HG03095 (cell line): ENCODE measurements around the gene CGNL1.

Experiments
- ATAC-seq: cut with Tn5 transposase; IDR thresholded peaks from one replicate; pipeline ENCODE4 v1.9.1; 2021; ENCODE audit warnings: moderate library complexity; ENCODE audit not compliant: unreplicated experiment

CGNL1 gene

DNA sequence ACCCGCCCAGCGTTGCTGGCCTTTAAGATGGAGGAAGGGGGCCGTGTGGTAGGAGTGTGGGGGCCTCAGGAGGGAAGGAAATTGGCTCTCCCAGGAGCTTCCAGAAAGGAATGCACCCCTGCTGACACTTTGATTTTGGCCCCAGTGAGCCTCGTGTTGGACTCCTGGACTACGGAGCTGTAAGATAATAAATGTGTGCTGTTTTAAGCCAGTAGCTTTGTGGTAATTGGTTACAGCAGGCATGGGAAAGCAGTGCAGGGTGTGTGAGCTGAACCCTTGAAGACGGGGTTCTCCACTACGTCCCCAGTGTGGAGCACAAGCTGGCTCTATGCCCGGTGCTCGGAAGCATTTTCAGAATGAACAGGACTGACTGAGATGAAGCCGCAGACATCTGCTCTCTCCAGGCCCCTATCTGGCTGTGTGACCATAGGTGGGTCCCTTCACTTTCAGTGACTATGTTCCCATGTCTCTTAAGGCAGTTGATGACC lies 22.9 kb upstream of the CGNL1 start:
- ATAC-seq, result no peak

DNA sequence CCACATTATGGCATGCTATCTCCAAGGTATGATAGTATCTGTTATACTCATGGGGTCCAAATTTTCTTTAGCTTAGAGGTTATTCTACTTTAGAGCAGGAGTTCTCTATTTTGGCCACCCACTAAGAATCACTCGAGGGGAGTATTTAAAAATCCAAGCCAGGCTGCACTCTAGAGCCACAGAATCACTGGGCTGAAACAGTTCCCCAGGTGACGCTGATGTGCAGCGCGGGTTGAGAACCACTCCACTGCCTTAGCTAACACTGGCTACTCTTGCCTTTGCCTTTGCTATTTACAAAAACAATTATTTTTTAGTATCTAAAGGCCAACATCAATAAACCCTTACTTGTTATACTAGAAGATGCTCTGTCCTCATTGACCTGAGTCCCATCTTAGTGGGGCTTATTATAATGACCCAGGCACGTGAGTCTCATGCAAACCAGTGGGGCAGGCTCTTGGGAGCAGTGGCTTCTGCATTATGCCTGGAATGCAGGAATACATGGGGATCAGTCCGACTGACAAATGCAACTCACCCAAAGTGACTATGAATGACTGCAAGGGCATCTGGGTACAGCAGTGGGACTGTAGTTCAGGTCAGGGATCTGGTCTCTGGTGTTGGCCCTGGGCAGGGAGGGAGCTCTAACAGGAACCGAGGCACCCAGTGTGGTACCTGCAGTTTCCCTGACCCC lies 21.7 kb upstream of the CGNL1 start:
- no peak for ATAC-seq

DNA sequence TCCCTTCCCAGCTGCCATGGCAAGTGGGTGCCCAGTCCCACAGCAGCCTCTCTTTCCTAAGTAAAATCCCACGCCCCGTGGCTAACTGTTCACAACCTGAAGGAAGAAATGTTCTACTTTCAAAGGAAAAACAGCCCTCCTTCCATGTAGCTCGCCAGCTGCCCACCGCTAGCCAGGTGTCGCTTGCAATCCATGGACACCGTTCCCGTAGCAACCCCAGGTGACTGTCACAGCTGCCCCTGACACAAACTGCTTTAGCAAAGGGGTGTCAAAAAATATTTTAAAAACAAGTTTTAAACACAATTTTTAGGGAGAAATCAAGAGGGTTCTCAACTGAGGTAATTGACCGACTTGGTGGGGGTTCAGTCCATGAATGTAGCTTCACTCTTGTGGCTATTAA lies 21.0 kb upstream of the CGNL1 start:
- ATAC-seq, result no peak

DNA sequence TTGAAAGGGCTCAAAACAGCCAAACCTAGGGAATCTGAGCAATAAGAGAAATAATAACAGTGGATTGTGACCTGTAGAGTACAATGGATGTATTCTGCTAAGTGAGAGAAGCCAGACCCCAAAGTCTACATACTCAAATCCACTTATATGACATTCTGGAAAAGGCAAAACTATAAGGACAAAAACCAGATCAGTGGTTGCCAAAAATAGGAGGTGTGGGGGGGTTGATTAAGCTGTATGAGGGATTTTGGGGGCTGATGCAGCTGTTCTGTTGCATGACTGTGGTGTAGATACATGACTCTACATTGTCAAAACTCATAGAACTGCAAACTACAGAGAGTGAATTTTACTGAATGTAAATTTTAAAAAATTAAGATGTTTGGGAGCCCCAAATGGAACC lies 20.1 kb upstream of the CGNL1 start:
- ATAC-seq, result no peak

DNA sequence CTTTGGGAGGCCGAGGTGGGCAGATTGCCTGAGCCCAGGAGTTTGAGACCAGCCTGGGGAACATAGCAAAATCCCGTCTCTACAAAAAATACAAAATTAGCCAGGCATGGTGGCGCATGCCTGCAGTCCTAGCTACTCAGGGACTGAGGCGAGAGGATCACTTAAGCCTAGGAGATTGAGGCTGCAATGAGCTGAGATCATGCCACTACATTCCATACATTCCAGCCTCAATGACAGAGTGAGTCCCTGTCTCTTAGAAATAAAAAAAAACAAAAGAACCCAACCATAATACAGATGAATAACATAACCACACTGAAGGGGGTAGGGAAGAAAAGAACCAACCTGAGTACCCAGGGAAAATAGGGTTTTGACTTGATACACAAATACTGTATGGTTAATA lies 19.7 kb upstream of the CGNL1 start:
- no peak for ATAC-seq

DNA sequence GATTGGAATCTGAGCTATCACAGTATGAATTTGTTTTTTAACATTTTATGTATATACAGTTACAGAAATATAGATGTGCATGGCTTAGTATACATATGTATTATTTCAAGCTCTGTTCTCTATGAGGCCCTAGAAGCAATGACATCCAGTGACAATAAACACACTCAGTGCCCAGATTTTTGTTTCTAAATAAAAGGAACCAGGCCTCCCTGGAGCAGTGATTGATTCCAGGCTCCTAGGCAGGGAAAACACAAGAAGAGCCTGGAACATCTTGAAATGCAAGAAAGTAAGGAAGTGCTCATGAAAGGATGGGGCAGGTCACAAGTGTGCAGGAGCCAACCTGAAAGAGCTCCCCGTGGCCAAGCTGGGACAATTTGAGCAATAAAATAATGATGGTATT lies 18.5 kb upstream of the CGNL1 start:
- ATAC-seq, result no peak

GRCh38 chr15:57358571-57358970 lies 17.7 kb upstream of the CGNL1 start:
- no peak for ATAC-seq

GRCh38 chr15:57363661-57364060 lies 12.6 kb upstream of the CGNL1 start:
- no peak for ATAC-seq

DNA sequence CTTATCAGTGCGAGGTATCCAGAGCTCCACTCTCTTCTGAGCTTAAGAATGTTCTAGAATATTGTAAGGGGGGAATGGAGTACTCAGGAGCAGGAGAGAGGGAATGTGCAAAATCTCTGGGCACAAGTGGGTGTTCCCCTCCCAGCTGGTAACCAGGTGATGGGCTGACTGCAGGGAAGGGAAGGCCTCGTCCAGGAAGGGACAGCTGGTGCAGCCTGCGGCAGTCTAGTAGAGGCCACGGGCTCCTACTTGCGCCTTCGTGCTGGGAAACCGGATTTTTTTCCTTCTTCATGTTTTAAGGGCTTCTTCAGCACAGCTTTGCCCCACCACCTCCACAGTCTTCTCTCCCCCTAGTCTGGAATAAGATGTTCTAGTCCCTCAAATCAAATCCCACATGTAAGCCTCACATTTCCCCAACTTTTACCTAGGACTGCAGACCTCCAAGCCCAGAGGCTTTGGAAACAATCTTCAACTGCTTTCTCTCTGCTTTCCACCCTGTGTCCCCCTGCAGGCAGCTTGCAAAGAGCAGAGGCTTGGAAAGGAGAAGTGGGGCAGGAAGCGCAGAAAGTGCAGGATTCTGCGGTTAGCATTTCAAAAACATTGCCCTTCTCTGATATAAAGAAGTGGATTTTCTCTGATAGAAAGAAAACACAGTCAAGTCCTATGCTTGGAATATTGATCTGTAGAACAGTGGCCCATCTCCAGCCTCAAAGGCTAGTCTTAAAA lies 11.9 kb upstream of the CGNL1 start:
- no peak for ATAC-seq

DNA sequence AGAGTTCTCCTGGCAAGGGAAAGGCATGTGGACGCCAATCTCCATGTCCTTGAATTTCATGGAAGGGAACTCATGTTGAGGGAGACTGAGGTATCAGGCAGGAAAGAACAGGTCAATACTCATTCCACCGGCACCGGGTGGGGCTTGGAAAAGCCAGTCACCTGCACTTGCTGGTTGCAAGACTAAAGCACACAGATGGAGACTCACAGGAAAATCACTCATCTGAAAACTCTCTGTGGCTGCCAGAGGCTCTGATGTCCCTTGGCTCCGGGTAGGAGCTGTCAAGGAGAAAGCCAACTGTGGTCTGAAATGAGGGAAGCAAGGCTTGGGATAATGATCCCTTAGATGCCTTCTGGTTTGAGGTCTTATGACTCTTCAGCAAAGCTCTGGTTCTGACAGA lies 8.7 kb upstream of the CGNL1 start:
- no peak for ATAC-seq

GRCh38 chr15:57370929-57371328 lies 5.4 kb upstream of the CGNL1 start:
- no peak for ATAC-seq

DNA sequence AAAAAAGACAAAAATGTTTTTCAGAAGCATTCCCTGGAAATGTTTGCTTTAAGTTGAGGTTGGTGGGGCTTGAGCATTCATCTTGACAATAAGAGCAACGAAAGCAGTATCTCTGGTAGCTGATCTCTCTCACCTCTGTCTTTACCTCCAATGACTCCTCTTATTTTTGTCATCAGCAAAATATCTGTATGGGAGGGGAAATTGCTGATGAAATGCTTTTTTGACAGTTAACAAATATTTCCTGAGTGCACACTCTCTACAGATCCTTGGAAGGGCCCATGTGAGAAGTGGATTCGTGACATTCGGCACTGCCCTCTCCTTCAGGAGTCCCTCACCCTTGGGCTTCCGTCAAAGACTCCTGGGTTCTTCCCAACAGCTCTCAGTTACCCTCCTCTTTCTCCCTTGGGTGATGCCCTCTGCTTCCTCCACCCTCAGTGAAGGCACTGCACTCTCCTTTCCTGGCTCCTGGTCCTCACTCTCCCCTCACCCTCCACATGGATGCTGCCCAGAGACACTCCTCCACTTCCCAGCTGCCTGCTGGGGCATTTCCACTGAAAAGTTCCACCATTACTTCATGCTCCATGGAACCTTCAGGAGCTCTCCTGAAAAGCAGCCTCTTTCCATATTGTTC lies 2.9 kb upstream of the CGNL1 start:
- ATAC-seq, result no peak

DNA sequence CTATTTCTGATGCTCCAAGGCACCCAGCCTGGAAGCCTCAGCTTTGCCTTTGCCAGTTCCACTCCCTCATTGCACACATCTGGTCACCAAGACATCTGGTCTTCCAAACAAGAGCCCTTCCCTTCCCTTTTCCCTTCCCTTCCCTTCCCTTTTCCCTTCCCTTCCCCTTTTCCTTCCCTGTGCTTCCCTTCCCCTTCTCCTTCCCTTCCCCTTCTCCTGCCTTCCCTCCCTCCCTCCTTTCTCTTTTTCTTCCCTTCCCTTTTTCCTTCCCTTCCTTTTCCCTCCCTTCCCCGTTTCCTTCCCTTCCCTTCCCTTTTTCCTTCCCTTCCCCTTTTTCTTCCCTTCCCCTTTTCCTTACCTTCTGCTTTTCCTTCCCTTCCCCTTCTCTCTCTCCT lies 2.4 kb upstream of the CGNL1 start:
- ATAC-seq, result no peak

GRCh38 chr15:57376696-57377477 lies 582 bp downstream of the CGNL1 start:
- ATAC-seq, result no peak

DNA sequence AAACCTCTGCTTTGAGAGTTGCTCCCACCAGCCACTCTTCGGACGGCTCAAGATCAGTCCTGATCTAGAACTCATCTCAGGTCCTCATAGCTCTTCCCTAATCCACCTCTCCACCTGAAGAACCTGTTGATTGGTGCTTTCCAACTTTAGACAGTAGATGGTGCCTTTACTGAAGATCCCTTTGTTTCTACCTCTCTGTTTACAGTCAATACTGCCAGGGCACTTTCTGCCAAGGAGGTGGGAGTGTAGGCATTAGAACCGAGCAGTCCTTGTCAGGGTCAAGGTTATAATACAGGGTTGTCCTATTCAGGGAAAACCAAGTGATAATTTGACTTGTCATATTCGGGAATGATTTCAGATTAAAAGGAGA lies 1.2 kb downstream of the CGNL1 start:
- ATAC-seq, result no peak

DNA sequence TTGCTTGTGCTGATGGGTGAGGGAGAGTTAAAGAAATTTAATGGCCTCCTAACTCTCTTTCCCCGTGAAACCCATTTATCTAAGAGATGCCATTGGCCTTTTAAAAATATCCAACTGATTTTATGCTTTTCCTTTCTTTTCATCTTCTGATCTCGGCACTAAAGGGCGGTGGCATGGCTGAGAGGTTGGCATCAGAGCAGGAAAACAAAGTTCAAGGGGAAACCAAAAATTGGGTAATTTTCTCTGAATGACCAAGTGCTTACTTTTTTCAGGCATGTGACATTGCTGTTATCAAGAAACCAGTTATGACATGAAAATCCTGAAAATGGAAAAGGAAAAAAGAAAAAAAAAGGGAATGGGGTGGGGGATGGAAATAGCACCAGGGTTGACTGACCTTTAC lies 3.2 kb downstream of the CGNL1 start:
- ATAC-seq, result no peak

DNA sequence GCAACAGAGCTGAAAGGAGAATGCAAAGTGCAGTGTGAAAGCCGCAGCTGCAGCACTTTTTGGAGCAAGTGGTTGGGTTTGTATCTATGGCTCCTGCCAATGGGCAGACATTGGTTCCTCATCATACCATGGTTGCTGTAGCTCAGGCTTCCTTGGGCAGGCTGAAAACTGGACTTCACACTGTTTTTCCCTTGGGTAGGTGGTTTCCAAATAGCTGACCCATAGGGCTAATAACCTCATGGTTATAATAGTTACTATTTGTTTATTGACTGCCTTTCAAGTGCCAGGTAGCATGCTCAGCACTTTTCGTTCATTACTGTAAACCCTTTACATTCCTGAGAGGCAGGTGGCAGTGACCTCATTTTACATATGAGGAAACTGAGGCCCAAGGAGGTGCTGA lies 4.5 kb downstream of the CGNL1 start:
- ATAC-seq, result no peak

GRCh38 chr15:57382215-57382614 lies 5.9 kb downstream of the CGNL1 start:
- ATAC-seq, result no peak

DNA sequence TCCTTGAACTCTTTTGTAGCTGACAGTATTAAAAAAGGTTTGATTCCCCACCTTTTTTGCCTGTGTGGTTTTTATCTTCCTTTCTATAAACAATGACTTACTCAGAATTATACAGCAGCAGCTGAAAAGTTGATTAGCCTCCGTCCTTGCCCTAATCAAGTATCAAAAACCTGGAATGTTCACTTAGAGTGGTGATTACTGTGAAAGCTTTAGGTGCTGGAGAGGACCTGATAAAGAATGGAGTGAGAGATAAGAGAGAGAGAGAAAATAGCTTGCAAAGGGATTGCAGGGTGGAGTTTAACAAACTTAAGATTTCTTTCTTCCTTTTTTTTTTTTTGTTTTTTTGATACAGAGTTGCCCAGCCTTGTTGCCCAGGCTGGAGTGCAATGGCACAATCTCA lies 6.7 kb downstream of the CGNL1 start:
- no peak for ATAC-seq

- no peak for ATAC-seq
These were observed 7.7 kb downstream of the CGNL1 start for GRCh38 chr15:57384024-57384423.

GRCh38 chr15:57384816-57385215 lies 8.5 kb downstream of the CGNL1 start:
- no peak for ATAC-seq
